HUES6 (cell line): ENCODE measurements around the gene ZNF771.

Experiments
- H3K27ac ChIP-seq: 2 replicates; pipeline ENCODE4 v1.7.0; 2013; ENCODE audit warnings: low read depth, mild to moderate bottlenecking, low read length, inconsistent platforms
- H3K27me3 ChIP-seq: 2 replicates; pipeline ENCODE4 v1.6.1; 2013; ENCODE audit warnings: low read length; ENCODE audit not compliant: control insufficient read depth, insufficient read depth
- H3K36me3 ChIP-seq: 2 replicates; pipeline ENCODE4 v1.6.1; 2013; ENCODE audit warnings: low read length; ENCODE audit not compliant: control insufficient read depth, insufficient read depth
- H3K4me1 ChIP-seq: 2 replicates; pipeline ENCODE4 v1.6.1; 2013; ENCODE audit warnings: low read length; ENCODE audit not compliant: control insufficient read depth, insufficient read depth
- H3K4me3 ChIP-seq: 2 replicates; pipeline ENCODE4 v1.5.1; 2013; ENCODE audit warnings: low read depth, low read length
- H3K9ac ChIP-seq: one replicate; pipeline ENCODE4 v1.6.1; 2013; ENCODE audit warnings: mild to moderate bottlenecking, low read length
- H3K9me3 ChIP-seq: 2 replicates; pipeline ENCODE4 v1.6.1; 2013; ENCODE audit warnings: low read depth, low read length; ENCODE audit not compliant: control insufficient read depth, insufficient read depth

ZNF771 gene

DNA sequence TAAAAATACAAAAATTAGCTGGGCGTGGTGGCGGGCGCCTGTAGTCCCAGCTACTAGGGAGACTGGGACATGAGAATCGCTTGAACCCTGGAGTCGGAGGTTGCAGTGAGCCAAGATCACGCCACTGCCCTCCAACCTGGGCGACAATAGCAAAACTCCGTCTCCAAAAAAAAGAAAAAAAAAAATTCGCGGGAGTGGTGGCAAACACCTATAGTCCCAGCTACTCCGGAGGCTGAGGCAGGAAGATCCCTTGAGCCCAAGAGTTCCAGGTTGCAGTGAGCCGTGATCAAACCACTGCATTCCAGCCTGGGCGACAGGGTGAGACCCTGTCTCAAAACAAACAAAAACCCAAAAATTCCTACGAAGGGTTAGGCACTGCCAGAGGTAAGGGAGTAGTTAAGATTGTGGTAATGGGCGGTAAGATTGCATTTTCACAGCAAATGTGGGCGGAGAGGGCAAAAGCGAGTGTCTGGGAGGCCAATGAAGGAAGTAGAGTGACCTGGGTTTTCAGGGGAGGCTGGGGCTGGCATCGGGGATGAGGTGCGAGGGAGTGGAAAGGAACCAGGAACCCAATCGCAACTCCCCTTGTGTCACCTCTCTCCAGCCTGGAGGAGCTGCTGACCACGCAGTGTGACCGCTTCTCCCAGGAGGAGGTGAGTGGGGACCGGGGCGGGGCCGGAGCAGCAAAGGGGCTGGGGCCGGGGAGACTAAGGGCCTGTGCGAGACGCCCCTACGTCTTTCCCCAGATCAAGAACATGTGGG lies 30.2 kb upstream of the ZNF771 start:
- peaks cover 29% of the 10 kb centered on the region for H3K4me1 ChIP-seq
- H3K36me3 ChIP-seq = no peaks in the 10 kb centered on the region
- H3K4me3 ChIP-seq = peak overlapping the region; percentile 74
- no peaks in the 10 kb centered on the region for H3K9me3 ChIP-seq
- H3K9ac ChIP-seq = peak overlapping the region; percentile 84
- peak overlapping the region; percentile 98 for H3K27ac ChIP-seq
- H3K27me3 ChIP-seq = no peaks in the 10 kb centered on the region

DNA sequence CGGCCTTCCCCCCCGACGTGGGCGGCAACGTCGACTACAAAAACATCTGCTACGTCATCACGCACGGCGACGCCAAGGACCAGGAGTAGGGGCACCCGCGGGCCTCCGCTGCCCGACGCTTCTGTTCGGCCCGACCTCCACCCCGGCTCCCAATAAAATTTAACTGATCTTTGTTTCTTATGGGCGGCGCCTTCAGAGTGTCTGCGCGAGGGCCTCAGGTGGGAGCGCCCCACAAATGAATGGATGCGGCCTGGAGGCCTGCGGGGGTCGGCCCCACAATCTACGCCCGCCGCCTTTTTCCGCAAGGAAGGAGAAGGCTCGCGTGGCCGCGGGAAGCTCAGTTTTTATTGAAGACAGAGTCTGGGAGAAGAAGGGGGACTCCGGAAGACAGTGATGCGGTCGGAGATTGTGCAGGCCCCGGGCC lies 29.6 kb upstream of the ZNF771 start:
- no peaks in the 10 kb centered on the region for H3K9me3 ChIP-seq
- peak overlapping the region; percentile 98 for H3K27ac ChIP-seq
- H3K36me3 ChIP-seq = no peaks in the 10 kb centered on the region
- no peaks in the 10 kb centered on the region for H3K27me3 ChIP-seq
- H3K9ac ChIP-seq = peak overlapping the region; percentile 84
- H3K4me1 ChIP-seq = peaks cover 29% of the 10 kb centered on the region
- peak overlapping the region; percentile 74 for H3K4me3 ChIP-seq

- Histone ChIP-seq H3K27me3 (no peaks in the 10 kb centered on the region), H3K9me3 (no peaks in the 10 kb centered on the region), H3K36me3 (no peaks in the 10 kb centered on the region), H3K9ac (peak overlapping the region; percentile 87), H3K4me1 (peaks cover 29% of the 10 kb centered on the region), H3K4me3 (peak overlapping the region; percentile 88), H3K27ac (peak overlapping the region; percentile 98; the same call in 1 of the 2 replicates)
Observed at GRCh38 chr16:30378236-30379157, 28.9 kb upstream of the ZNF771 start.

GRCh38 chr16:30379158-30379783 lies 28.1 kb upstream of the ZNF771 start:
- H3K36me3 ChIP-seq = no peaks in the 10 kb centered on the region
- H3K4me1 ChIP-seq = peaks cover 29% of the 10 kb centered on the region
- H3K27ac ChIP-seq = no peak overlapping the region
- peak overlapping the region; percentile 88 for H3K4me3 ChIP-seq
- H3K27me3 ChIP-seq = no peaks in the 10 kb centered on the region
- no peaks in the 10 kb centered on the region for H3K9me3 ChIP-seq
- H3K9ac ChIP-seq = peak overlapping the region; percentile 73

DNA sequence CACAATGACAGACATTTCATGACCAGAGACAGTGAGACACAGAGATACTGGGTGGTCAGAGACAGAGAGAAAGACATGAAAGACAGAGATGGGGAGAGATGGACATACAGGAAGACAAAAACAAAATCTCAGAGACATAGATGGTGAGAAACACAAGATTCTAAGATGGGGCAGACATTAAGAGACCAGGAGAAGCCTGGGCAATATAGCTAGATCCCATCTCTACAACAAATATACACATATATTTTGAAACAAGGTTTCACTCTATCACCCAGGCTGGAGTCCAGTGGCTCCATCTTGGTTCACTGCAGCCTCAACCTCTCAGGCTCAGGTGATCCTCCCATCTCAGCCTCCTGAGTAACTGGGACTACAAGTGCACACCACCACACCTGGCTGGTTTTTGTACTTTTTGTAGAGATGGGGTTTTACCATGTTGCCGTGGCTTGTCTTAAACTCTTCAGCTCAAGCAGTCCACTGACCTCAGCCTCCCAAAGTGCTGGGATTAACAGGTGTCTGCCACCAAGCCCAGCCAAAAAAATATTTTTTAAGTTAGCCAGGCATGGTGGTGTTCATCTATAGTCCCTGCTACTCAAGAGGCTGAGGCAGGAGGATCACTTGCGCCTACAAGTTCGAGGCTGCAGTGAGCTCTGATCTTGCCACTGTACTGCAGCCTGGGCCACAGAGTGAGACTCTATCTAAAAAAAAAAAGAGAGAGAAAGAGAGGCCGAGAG lies 27.2 kb upstream of the ZNF771 start:
- H3K27me3 ChIP-seq = no peaks in the 10 kb centered on the region
- H3K9ac ChIP-seq = no peak overlapping the region
- H3K4me1 ChIP-seq = peaks cover 29% of the 10 kb centered on the region
- H3K36me3 ChIP-seq = no peaks in the 10 kb centered on the region
- H3K9me3 ChIP-seq = no peaks in the 10 kb centered on the region
- H3K4me3 ChIP-seq = no peak overlapping the region
- H3K27ac ChIP-seq = no peak overlapping the region

GRCh38 chr16:30380803-30381208 lies 26.6 kb upstream of the ZNF771 start:
- Histone ChIP-seq H3K36me3 (no peaks in the 10 kb centered on the region), H3K27ac (no peak overlapping the region), H3K9me3 (no peaks in the 10 kb centered on the region), H3K4me3 (no peak overlapping the region), H3K27me3 (no peaks in the 10 kb centered on the region), H3K4me1 (peaks cover 25% of the 10 kb centered on the region), H3K9ac (no peak overlapping the region)

DNA sequence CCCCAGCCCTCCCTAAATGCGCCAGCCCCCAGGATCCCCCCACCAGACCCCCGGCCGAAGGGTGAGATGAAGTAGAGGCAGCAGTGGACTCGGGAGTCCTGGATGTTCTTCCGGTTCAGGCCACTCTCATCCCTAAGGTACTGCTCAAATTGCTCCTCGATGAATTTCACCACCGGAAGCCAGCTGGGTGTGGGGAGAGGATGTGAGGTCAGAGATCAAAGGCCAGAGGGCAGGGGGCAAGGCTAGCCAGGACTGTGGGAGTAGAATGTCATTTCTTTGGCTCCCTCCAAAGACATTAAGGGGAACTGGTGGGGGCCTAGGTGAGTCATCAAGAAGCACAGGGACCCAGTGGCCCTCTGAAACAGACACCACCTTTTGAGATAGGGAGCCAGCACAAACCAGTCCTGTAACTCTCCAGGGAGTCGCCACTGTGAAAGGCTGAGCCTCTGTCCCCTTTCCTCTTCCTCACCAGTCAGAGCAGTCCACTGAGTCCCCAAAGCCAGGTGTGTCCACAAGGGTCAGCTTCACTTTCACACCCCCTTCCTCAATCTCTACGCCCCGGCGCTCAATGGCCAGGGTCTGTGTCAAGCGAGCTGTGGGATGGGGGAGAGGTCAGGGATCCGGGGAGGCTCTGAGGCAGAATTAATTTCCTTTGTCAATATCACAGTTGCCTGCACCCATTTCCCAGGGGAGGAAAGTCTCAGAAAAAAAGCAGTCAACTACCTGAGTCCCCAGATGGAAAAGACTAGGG lies 25.9 kb upstream of the ZNF771 start:
- Histone ChIP-seq H3K4me3 (no peak overlapping the region), H3K9me3 (no peaks in the 10 kb centered on the region), H3K36me3 (no peaks in the 10 kb centered on the region), H3K4me1 (peaks cover 21% of the 10 kb centered on the region), H3K27ac (no peak overlapping the region), H3K27me3 (no peaks in the 10 kb centered on the region), H3K9ac (no peak overlapping the region)

DNA sequence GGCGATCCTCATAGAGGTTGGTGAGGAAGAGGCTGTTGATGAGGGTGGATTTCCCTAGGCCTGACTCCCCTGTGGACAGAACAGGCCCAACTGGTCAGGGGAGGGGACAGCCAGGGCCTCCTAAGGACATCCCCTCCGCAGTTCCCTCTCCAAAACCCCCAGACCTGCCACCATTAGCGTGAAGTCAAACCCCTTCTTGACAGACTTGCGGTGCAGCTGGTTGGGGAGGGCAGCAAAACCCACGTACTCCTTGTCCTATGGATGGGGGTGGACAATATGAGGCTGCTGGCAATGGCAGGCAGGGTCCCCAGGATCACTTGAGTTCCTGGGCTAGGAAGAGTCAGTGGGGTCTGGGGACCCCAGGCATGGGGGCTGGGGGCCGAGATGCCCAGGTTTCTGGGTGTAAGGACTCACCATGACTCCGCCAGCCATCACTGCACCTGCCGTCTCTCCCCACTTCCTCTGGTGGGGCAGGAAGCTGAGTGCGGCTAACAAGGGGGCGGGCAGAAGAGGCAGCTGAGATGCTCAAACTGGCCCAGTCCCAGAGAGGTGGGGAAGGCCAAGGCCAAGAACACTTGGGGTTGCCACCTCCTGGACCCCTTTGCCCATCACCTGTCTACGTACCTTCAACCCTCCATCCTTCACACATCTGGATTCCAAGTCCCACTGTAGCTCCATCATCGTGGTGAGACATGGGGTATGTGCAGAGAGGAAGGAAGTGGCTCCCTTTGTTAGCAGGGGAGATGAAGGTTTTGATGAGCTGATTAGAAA lies 25.1 kb upstream of the ZNF771 start, which contains the start of gene SEPTIN1:
Gene SEPTIN1 (minus strand): TSS at position 451 of the 771 bp plus-strand sequence. CDS start 19 bp downstream, at position 432.
- Histone ChIP-seq H3K4me1 (peaks cover 14% of the 10 kb centered on the region), H3K4me3 (no peak within 1 kb of the TSS), H3K36me3 (no peaks in the 10 kb centered on the region), H3K27me3 (no peaks in the 10 kb centered on the region), H3K9ac (no peak within 1 kb of the TSS), H3K9me3 (no peaks in the 10 kb centered on the region), H3K27ac (no peak within 1 kb of the TSS)

GRCh38 chr16:30383521-30383920 lies 23.9 kb upstream of the ZNF771 start:
- H3K36me3 ChIP-seq = no peaks in the 10 kb centered on the region
- H3K9me3 ChIP-seq = no peaks in the 10 kb centered on the region
- no peak overlapping the region for H3K9ac ChIP-seq
- H3K4me3 ChIP-seq = no peak overlapping the region
- H3K27me3 ChIP-seq = no peaks in the 10 kb centered on the region
- H3K27ac ChIP-seq = no peak overlapping the region
- H3K4me1 ChIP-seq = peaks cover 12% of the 10 kb centered on the region
